SH-SY5Y (cell line): Measurements from ENCODE around the gene EZH1.

Experiments
- GATA2 ChIP-seq: IDR thresholded peaks from 2 replicates; pipeline ENCODE4 v1.6.1; 2011; ENCODE audit warnings: mild to moderate bottlenecking, low read depth, low read length
- GATA3 ChIP-seq: IDR thresholded peaks from 2 replicates; pipeline ENCODE4 v1.6.1; 2011; ENCODE audit warnings: low read depth, mild to moderate bottlenecking, low read length, moderate library complexity

- TF ChIP-seq GATA2 (no peak), GATA3 (no peak)
These were observed 6.0 kb upstream of the EZH1 start for GRCh38 chr17:42750739-42751344.
